GM18502 (cell line): ENCODE data around the gene FTMT.
"Not testable (repeated sequence)": the region's sequence is repeated elsewhere in the genome, so short reads cannot be mapped to it uniquely, and the experiment has no call there.

Experiments
- ATAC-seq: cut with Tn5 transposase; IDR thresholded peaks from one replicate; pipeline ENCODE4 v1.9.1; 2021; ENCODE audit warnings: mild to moderate bottlenecking; ENCODE audit not compliant: unreplicated experiment, poor library complexity

Gene FTMT

GRCh38 chr5:121851643-121852574 lies at the start of gene FTMT:
FTMT (plus strand) TSS chr5:121851882; CDS start chr5:121851964, 82 bp downstream.
- no peak for ATAC-seq

- not testable (repeated sequence) for ATAC-seq
These were observed 46.4 kb upstream of the FTMT start for GRCh38 chr5:121805251-121805650.

GRCh38 chr5:121805911-121806310 lies 45.8 kb upstream of the FTMT start:
- ATAC-seq: no peak

- ATAC-seq: no peak
These were observed 35.5 kb upstream of the FTMT start for GRCh38 chr5:121816164-121816563.

- ATAC-seq: no peak
These were observed 31.9 kb upstream of the FTMT start for GRCh38 chr5:121819682-121820261.

GRCh38 chr5:121833617-121834016 lies 18.1 kb upstream of the FTMT start:
- ATAC-seq: no peak

GRCh38 chr5:121834021-121834420 lies 17.7 kb upstream of the FTMT start:
- ATAC-seq: no peak

- no peak for ATAC-seq
These were observed 9.8 kb upstream of the FTMT start for GRCh38 chr5:121841892-121842291.

GRCh38 chr5:121850272-121850671 lies 1.4 kb upstream of the FTMT start:
- no peak for ATAC-seq

- no peak for ATAC-seq
These were observed 2.2 kb downstream of the FTMT start for GRCh38 chr5:121853850-121854249.

- no peak for ATAC-seq
These were observed 11.1 kb downstream of the FTMT start for GRCh38 chr5:121862801-121863200.

GRCh38 chr5:121863753-121864285 lies 12.1 kb downstream of the FTMT start:
- ATAC-seq: no peak

- no peak for ATAC-seq
These were observed 15.7 kb downstream of the FTMT start for GRCh38 chr5:121867403-121867802.

GRCh38 chr5:121870489-121870888 lies 18.8 kb downstream of the FTMT start:
- no peak for ATAC-seq

- no peak for ATAC-seq
These were observed 21.2 kb downstream of the FTMT start for GRCh38 chr5:121872856-121873255.

- ATAC-seq: no peak
These were observed 21.7 kb downstream of the FTMT start for GRCh38 chr5:121873409-121873808.

- no peak for ATAC-seq
These were observed 33.9 kb downstream of the FTMT start for GRCh38 chr5:121885630-121886029.

GRCh38 chr5:121887727-121888126 lies 36.0 kb downstream of the FTMT start:
- ATAC-seq: no peak

GRCh38 chr5:121890297-121890858 lies 38.7 kb downstream of the FTMT start:
- ATAC-seq: no peak

- ATAC-seq: no peak
These were observed 45.7 kb downstream of the FTMT start for GRCh38 chr5:121897341-121897740.

- ATAC-seq: no peak
These were observed 47.7 kb downstream of the FTMT start for GRCh38 chr5:121899346-121899745.
